GM12878 (cell line): ENCODE data around the gene HEXIM1. TPM values are rescaled to one million over a fixed set of nuclear protein-coding genes. Genes with fewer than 3 reads are reported as not detected.
A peak's percentile ranks its signal among the peaks of the same experiment; 100 is the strongest.

Source experiments
- ATAC-seq: fragments of 200-7000 bp; cut with Tn5 transposase; 3 replicates; pipeline ENCODE4 v1.9.1; 2020; ENCODE audit warnings: mild to moderate bottlenecking, moderate library complexity
- BruUV-seq: library from RNA; stranded (reverse); fragments of 400-500 nt; replicated peaks from 2 replicates; lab custom pipeline; 2021; lab: Mats Ljungman, UMichigan
- CTCF ChIA-PET: fragments of 300-600 bp; sonication (Branson Sonifier 250); formaldehyde crosslinking; extraction: SDS; loops from one replicate; lab custom pipeline; 2021; ENCODE audit warnings: inconsistent platforms; lab: Yijun Ruan, JAX
- POLR2A ChIA-PET: fragments of 350-600 bp; formaldehyde crosslinking; extraction: SDS; loops from one replicate; lab custom pipeline; 2021; ENCODE audit warnings: inconsistent platforms; lab: Charles Lee
- RAD21 ChIA-PET: fragments of 300-600 bp; sonication (Branson Sonifier 250); formaldehyde crosslinking; loops from one replicate; lab custom pipeline; 2023; ENCODE audit warnings: antibody characterized with exemption; ENCODE audit not compliant: unreplicated experiment; lab: Charles Lee
- SMC1A ChIA-PET: fragments of 300-600 bp; sonication (Branson Sonifier 250); formaldehyde crosslinking; loops from one replicate; lab custom pipeline; 2023; ENCODE audit not compliant: unreplicated experiment, uncharacterized antibody; lab: Charles Lee
- DNase-seq: peaks from one replicate; pipeline ENCODE4 v3.0.0-alpha.2; 2011; ENCODE audit warnings: low read depth, low spot score
- FAIRE-seq: peaks from 3 replicates; lab custom pipeline; 2011; peaks lifted over from hg19 to GRCh38; lab: Jason Lieb, UNC
- H2AFZ ChIP-seq: 2 replicates; pipeline ENCODE4 v1.6.0; 2011; ENCODE audit warnings: low read depth, low read length, control low read depth; ENCODE audit not compliant: control insufficient read depth
- H3K27ac ChIP-seq: 2 replicates; pipeline ENCODE4 v1.5.1; 2011; ENCODE audit warnings: control low read depth; ENCODE audit not compliant: control insufficient read depth, insufficient read depth
- H3K27me3 ChIP-seq, 2 experiments: replicated peaks in 1 of 2; 2 replicates each; pipeline versions ENCODE4 v1.6.0 to v1.6.1; 2011; ENCODE audit warnings: low read length in 1 of 2; ENCODE audit not compliant: control insufficient read depth in 2 of 2, insufficient read depth in 2 of 2
- H3K36me3 ChIP-seq, 2 experiments: 2 replicates each; pipeline ENCODE4 v1.5.1; 2011; ENCODE audit warnings: low read length in 1 of 2; ENCODE audit not compliant: control insufficient read depth in 2 of 2, insufficient read depth in 2 of 2
- H3K4me1 ChIP-seq: 2 replicates; pipeline ENCODE4 v1.6.1; 2011; ENCODE audit warnings: mild to moderate bottlenecking, low read length, moderate library complexity, mixed read lengths; ENCODE audit not compliant: control insufficient read depth, insufficient read depth
- H3K4me2 ChIP-seq: 2 replicates; pipeline ENCODE4 v1.6.0; 2011; ENCODE audit warnings: control low read depth; ENCODE audit not compliant: control insufficient read depth, insufficient read depth
- H3K4me3 ChIP-seq: fragments of 200-600 bp; sonication (generic); 2 replicates; pipeline ENCODE4 v1.5.1; 2016
- H3K79me2 ChIP-seq: 2 replicates; pipeline ENCODE4 v1.6.0; 2011; ENCODE audit warnings: low read length; ENCODE audit not compliant: control insufficient read depth, insufficient read depth
- H3K9ac ChIP-seq: 2 replicates; pipeline ENCODE4 v1.8.0; 2011; ENCODE audit warnings: low read length, control low read depth, mixed read lengths; ENCODE audit not compliant: control insufficient read depth, insufficient read depth
- H3K9me3 ChIP-seq: replicated peaks from 3 replicates; pipeline ENCODE4 v1.5.1; 2011; ENCODE audit warnings: mild to moderate bottlenecking, low read length; ENCODE audit not compliant: control insufficient read depth, insufficient read depth
- H4K20me1 ChIP-seq: 2 replicates; pipeline ENCODE4 v1.6.0; 2011; ENCODE audit not compliant: control insufficient read depth, insufficient read depth
- ASH2L ChIP-seq: fragments of 300-600, 200-600 bp; sonication (generic); IDR thresholded peaks from 2 replicates; pipeline ENCODE4 v1.6.1; 2017; ENCODE audit warnings: low read depth, mild to moderate bottlenecking, borderline replicate concordance
- ATF7 ChIP-seq: fragments of 450-650 bp; IDR thresholded peaks from 2 replicates; pipeline ENCODE4 v1.6.1; 2016; ENCODE audit warnings: low read depth, mild to moderate bottlenecking
- CUX1 ChIP-seq: IDR thresholded peaks from 2 replicates; pipeline ENCODE4 v1.6.1; 2012; ENCODE audit warnings: improper control_type of control experiment, low read depth, low read length; ENCODE audit not compliant: insufficient replicate concordance
- DPF2 ChIP-seq: fragments of 450-650 bp; IDR thresholded peaks from 2 replicates; pipeline ENCODE4 v1.6.1; 2017; ENCODE audit warnings: mild to moderate bottlenecking
- EED ChIP-seq: sonication (generic); IDR thresholded peaks from 2 replicates; pipeline ENCODE4 v1.6.1; 2016; ENCODE audit warnings: antibody characterized with exemption, low read depth
- ELK1 ChIP-seq: IDR thresholded peaks from 2 replicates; pipeline ENCODE4 v1.6.1; 2012; ENCODE audit warnings: low read depth, low read length, improper control_type of control experiment
- MTA2 ChIP-seq: fragments of 450-650 bp; IDR thresholded peaks from 2 replicates; pipeline ENCODE4 v1.6.1; 2016; ENCODE audit warnings: low read depth, mild to moderate bottlenecking, moderate library complexity
- NR2C1 ChIP-seq: fragments of 450-650 bp; IDR thresholded peaks from 2 replicates; pipeline ENCODE4 v1.6.1; 2017; ENCODE audit warnings: antibody characterized with exemption, mild to moderate bottlenecking, moderate library complexity
- NRF1 ChIP-seq: conservative IDR thresholded peaks from 2 replicates; pipeline ENCODE4 v1.6.1; 2011; ENCODE audit warnings: mild to moderate bottlenecking, low read depth, low read length, improper control_type of control experiment
- POLR2A ChIP-seq: IDR thresholded peaks from 2 replicates; pipeline ENCODE4 v1.6.1; 2011; ENCODE audit warnings: low read depth, mild to moderate bottlenecking, low read length
- SKIL ChIP-seq: fragments of 450-650 bp; IDR thresholded peaks from 2 replicates; pipeline ENCODE4 v1.6.1; 2017; ENCODE audit warnings: mild to moderate bottlenecking, low read depth, inconsistent platforms; ENCODE audit not compliant: poor library complexity, severe bottlenecking
- SMARCA5 ChIP-seq: fragments of 450-650 bp; IDR thresholded peaks from 2 replicates; pipeline ENCODE4 v1.6.1; 2017; ENCODE audit warnings: mild to moderate bottlenecking
- SMC3 ChIP-seq: IDR thresholded peaks from 2 replicates; pipeline ENCODE4 v1.6.1; 2011; ENCODE audit warnings: low read length, improper control_type of control experiment, borderline replicate concordance
- SUPT20H ChIP-seq: IDR thresholded peaks from 2 replicates; pipeline ENCODE4 v1.6.1; 2011; ENCODE audit warnings: low read depth, mild to moderate bottlenecking, low read length, moderate library complexity, borderline replicate concordance; ENCODE audit not compliant: control insufficient read depth
- YY1 ChIP-seq: IDR thresholded peaks from 2 replicates; pipeline ENCODE4 v1.6.1; 2011; ENCODE audit warnings: low read depth, mild to moderate bottlenecking, low read length
- ZNF622 ChIP-seq: fragments of 450-650 bp; IDR thresholded peaks from 2 replicates; pipeline ENCODE4 v1.6.1; 2017; ENCODE audit warnings: mild to moderate bottlenecking, inconsistent platforms
- WGBS: methylation state at CpG from one replicate; pipeline ENCODE4 v1.1.6; 2016; ENCODE audit warnings: low lambda C conversion rate; ENCODE audit not compliant: insufficient replicate concordance, insufficient coverage; ENCODE audit errors: missing lambda C conversion rate; 5-methylcytosine and 5-hydroxymethylcytosine counted together
- in situ Hi-C: fragments of 300-500 bp; cut with MboI; formaldehyde crosslinking; loops from 9 replicates; pipeline ENCODE4 v1.14.3; 2018; ENCODE audit warnings: mixed read lengths
- intact Hi-C: fragments of 100-400 bp; cut with micrococcal nuclease; formaldehyde crosslinking; loops from one replicate; pipeline ENCODE4 v1.14.2; 2022; ENCODE audit not compliant: unreplicated experiment
- polyA plus RNA-seq, 11 experiments: library from polyadenylated mRNA; depleted of rRNA in 4 of 11; unstranded in 6 of 11; stranded (reverse) in 5 of 11; fragments of >200 nt; fragmentation: Nextera tagmentation in 4 of 11; fragmentation: Illumina TruSeq in 1 of 11; extraction: Ambion mirVana in 4 of 11; extraction: Trizol in 1 of 11; gene quantifications; 1 replicate in 1 of 11; 2 replicates in 10 of 11; pipeline versions ENCODE4 v1.2.1 to v1.2.3, GENCODE V29; 2011 to 2016; ENCODE audit warnings: inconsistent platforms in 2 of 11, missing spikeins in 2 of 11, low read depth in 1 of 11
- total RNA-seq, 4 experiments: library from RNA; depleted of rRNA in 3 of 4; stranded (reverse); fragments of >200 nt in 3 of 4; fragmentation: Illumina TruSeq in 1 of 4; extraction: Trizol in 1 of 4; gene quantifications; 2 replicates each; pipeline versions ENCODE4 v1.2.1 to v1.2.3, GENCODE V29; 2013 to 2021

The HEXIM1 gene
- total and polyA plus RNA-seq, 10 of the 15 experiments (the other 5 are each of a cell fraction or from before 2014, with no cell fraction given) = 1.9 to 24.1 (median 9.0) TPM

- Histone ChIP-seq H3K4me1 (peaks cover 8% of the 10 kb centered on the region), H3K9me3 (no peaks in the 10 kb centered on the region), H2AFZ (peak overlapping the region; percentile 78), H3K4me2 (peak overlapping the region; percentile 99), H3K4me3 (peak overlapping the region; percentile 53), H3K79me2 (peaks cover 36% of the 10 kb centered on the region), H4K20me1 (no peaks in the 10 kb centered on the region), H3K27ac (peak overlapping the region; percentile 47), H3K27me3 (no peaks in the 10 kb centered on the region), H3K9ac (peak overlapping the region; percentile 75), H3K36me3 (no peaks in the 10 kb centered on the region)
- TSS peak; percentile 70 for BruUV-seq
- ChIA-PET RAD21 (interaction anchor here (0.8 to 4.7 kb wide), 9 partner anchors 9 to 220 kb away, joined by 3 to 100 read pairs (median 5); partner anchors contain the start of genes ACBD4, HEXIM1 and MAP3K14), POLR2A (interaction anchor here (0.6 to 6.6 kb wide), 12 partner anchors 9 to 154 kb away, joined by 3 to 239 read pairs (median 4); partner anchors contain the start of genes HEXIM1 and NMT1), CTCF (interaction anchor here (0.7 to 7.4 kb wide), 11 partner anchors 12 to 1939 kb away, joined by 3 to 199 read pairs (median 4); partner anchors contain the start of genes ACBD4 and HEXIM1), SMC1A (interaction anchor here (0.9 to 6.4 kb wide), 11 partner anchors 12 to 260 kb away, joined by 3 to 114 read pairs (median 5); partner anchors contain the start of genes ACBD4 and HEXIM1)
- ATAC-seq (no peak), DNase-seq (no peak), FAIRE-seq (no peak)
- 42% methylated on average over 9 of the region's 9 CpGs for WGBS
- intact Hi-C loops (no loop called here), in situ Hi-C loops (no loop called here)
- TF ChIP-seq DPF2 (no peak), ATF7 (no peak), SUPT20H (no peak), SMC3 (0 out of 2 replicates have a peak, but pooled peaks have one; percentile 4), EED (no peak), SKIL (no peak), NR2C1 (no peak), ZNF622 (no peak), MTA2 (no peak), NRF1 (no peak), YY1 (peak; percentile 87), ELK1 (0 out of 2 replicates have a peak, but pooled peaks have one; percentile 4), SMARCA5 (no peak), POLR2A (no peak), CUX1 (no peak), ASH2L (no peak)
These were observed 13.9 kb downstream of the HEXIM1 start for GRCh38 chr17:45162025-45162687.
